HG02678 (cell line): ENCODE results near the gene CRELD2.
A peak's percentile ranks its signal among the peaks of the same experiment; 100 is the strongest.

Source experiments
- ATAC-seq: cut with Tn5 transposase; IDR thresholded peaks from one replicate; pipeline ENCODE4 v1.9.1; 2021; ENCODE audit warnings: mild to moderate bottlenecking, moderate library complexity; ENCODE audit not compliant: unreplicated experiment

CRELD2 gene

DNA sequence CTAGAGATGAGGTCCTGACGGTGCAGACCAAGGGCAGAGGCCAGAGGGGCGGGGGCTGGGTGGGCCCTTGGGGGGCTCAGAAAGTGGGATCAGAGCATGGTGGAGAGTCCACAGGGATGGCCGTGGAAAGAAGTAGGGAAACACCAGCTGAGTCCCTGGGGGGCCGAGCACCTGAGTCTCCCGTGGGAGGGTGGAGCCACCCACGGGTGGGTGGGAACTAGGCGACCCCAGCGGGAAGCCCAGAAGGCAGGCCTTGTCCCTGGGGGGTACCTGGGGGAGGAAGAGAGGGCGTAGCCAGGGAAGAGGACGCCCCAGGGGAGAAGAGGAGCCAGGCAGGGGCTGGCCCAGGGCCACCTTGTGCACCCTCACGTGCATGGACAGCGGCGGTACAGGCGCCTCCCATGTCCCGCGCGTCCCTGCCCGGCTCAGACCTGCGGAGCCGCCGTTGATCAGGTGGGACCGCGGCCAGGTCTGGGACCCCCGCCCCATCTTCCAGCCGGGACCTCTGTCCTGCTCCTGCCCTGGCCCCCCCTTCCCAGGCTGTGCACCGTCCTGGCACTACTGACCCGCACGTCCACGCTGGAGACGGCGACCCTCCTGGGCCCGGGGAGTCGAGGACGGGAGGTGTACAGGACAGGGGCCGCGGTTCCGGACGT is 10.2 kb downstream of the CRELD2 start:
- ATAC-seq = no peak

DNA sequence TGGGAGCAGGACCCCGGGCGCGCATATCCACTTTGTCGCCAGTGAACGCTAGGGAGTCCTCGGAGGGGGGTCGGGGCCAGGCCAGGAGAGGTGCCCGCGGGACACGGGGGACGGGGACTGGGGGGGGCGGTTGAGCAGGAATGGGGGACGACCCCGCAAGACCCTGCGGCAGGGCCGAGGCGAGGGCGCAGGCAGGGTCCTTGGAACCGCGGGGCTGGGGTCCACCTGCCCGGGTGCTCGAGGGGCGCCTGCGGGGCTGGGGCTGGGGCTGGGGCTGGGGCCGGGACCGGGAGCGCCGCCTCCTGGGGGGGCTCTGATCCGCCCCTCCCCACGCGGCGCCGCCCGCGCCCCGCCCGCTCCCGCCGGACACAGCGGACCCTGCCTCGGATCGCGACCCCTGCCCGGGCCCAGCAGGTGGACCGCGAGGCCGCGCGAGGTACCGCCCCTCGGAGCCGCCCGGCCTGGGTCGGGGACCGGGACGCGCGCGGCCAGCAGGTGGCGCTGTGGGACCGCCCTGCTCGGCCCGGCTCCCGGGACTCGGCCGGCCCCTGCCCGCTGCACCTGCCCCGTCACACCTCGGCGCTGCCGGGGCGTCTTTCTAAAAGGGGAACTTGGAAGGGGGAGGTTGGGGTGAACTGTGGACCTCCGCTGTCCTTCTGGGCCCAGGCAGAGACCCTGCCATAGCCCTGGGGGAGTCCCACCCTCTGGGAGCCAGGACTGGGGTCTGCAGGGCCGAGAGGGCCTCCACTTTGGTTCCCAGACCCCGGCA is 11.0 kb downstream of the CRELD2 start:
- ATAC-seq = peak; percentile 56

DNA sequence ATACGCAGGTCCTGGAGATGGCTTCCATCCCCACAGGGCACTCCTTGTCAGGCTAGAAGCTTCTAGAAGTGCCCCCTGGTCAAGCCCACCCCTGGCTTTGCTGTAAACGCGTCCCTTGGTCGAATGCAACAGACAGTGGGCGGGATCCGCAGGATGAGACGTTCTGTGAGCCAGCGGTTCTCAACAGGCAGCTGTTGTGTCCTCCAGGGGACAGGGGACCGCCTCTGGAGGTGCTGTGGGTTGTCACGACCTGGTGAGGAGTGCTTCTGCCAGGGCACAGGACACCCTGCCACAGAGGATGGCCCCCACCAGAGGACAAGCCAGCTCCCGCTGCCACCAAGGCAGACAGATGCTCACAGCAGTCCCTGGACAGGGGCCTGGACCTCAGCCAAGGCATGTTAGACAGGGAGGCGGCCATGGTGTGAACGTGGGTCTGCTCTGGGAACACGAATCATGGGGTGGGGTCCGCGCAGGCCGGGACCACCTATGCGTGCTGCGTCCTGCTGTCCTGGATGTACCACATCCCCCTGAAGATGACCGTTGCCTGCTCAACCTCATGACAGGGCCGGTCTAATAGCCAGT is 11.7 kb downstream of the CRELD2 start:
- no peak for ATAC-seq

DNA sequence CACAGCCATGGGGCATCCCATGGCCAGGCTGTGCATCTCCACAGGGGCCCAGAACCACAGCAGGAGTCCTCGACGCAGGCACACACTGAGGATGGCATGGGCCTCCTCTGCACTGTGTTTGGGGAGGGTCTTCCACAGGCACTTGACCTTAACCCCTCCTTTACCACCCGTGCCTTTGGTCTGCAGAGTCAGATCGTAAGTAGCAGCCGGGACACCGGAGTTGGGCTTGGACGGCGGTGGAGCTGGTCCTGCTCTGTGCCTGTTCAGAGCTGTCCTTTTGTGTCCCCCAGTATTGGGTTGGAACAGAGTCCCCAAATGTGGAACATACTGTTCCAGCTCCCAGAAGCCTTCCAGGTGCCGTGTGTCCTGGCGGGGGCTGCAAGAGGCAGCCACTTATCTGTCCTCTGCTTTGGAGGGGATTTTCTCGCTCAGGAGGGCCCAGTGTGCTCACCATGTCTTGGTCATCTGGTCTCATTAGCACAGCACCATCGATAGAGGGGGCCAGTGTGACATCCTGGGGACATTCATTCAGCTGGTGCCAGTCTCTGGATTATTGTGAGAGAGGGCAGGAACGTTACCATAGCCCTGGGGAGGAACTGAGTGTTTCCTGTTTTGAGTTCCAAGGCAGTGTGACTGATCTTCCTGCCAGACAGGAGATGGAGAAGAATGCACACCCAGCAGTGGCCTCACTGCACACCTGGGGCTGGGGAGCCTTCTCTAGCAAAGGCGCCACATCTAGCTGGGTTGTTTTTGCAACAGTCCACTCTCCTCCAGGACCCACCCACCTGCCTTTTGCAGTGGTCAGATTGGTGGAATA is 12.4 kb downstream of the CRELD2 start:
- no peak for ATAC-seq

DNA sequence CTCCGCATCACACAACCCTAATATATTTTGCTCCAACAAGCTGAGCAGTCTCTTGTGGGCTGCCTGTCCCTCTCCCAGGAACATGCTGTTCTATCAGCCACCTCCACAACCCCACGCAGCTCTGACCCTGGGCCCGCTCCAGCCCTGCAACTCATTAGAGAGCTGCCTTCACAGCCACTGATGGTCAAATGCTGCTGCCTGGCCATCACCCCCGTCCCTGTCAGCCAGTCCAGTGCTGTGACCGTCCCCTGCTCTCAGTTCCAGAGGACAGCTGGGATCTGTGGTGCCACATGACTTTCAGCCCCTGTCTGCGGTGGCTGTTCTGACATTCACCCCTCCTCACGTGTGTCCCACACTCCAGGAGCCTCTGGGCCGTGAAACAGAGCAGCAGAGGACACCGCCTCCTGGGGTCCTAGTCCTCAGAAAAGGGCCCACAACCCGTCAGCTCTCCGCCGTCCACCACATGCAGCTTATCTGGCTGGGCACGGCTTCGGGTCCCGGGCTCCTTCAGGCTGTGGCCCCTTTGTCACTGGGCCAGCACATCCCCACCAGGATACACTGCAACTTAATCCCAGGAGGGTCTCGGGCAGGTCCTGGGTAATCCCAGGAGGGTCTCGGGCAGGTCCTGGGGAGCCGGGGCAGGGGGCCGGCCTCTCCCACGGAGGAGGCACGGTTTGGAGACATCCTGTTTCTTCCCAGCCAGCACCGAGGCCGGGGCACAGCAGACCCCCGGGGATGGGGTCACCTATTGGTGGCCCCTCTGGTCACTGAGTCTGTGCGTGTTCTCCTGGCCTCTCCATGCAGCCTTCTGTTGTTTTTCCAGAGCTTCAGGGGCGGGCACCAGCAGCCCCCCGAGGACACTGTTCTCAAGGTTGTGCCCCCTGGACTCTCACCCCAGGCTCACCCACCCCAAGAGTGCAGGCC is 15.1 kb downstream of the CRELD2 start:
- no peak for ATAC-seq

DNA sequence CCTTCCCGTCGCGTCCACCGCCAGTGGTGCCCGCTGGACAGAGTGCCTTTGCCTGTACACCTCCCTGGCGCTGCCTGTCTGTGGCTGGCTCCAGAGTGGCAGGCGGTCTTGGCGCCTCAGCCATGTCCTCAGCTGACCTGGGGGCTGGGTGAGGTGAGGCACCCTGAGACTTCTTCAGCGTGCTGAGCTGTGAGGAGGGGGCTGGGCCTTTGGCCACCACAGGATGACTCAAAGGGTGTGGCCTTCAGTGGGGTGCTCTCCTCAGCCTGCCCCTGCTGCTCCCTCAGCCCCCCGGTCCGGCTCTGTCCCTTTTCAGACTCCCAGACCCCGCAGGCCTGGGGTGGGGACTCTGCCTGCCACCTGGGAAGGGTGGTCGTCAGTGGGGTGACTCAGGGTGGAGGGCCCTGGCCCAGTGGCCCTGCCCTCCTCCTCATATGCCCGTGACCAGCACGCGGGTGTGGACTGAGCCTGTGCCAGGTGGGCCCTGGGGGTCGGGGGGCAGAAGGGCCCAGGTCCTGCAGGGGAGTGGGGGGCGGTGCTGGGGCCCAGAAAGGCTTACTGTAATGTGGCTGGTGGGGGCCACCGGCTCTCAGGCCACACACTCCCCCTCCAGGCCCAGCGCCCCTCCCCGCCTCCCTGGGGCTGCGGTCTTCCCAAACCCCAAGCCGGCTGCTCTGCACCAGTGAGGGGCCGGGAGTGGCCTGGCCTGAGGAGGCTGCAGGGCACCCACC is 15.9 kb downstream of the CRELD2 start:
- ATAC-seq = no peak

DNA sequence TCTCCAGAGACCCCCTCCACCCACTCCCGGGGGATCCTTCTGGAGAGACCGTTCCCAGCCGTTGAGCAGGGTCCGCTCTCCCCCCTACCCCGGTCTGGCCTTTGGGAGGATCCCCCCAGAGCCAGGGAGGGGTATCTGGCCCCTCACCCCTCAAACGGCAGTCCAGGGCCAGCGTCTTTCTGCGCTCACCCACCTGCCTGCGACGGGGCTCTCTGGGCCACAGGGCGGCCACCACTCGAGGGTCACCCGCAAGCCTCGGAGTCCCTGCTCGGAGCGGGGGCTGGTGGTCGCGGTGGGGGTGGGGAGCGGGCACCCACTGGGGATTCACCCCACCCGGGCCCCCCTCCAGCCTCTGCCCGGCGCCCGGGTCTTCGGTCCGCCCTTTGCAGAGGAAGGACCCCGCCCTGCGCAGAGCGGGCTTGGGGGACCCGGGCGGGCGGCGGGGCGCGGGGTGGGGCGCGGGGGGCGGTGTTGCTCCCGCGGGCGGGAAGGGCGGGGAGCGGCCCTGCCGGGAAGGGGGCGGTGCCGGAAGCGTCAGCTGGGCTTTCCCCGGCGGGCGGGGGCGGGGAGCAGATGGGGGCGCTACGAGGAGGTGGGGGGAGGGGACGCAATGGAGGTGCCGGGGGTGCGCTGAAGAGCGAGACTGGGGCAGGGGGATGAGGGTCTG is 16.6 kb downstream of the CRELD2 start:
- no peak for ATAC-seq

DNA sequence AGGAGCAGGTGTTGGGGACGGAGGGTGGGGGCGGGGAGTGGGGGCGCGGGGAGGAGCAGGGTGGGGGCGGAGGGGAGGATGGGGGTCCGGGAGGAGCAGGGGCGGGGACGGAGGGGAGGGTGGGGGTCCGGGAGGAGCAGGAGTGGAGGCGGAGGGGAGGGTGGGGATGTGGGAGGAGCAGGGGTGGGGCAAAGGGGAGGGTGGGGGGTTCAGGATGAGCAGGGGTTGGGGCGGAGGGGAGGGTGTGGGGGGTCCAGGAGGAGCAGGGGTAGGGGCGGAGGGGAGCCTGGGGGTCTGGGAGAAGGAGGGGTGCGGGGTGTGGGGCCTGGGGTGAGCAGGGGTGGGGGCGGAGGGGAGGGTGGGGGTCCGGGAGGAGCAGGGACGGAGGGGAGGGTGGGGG is 17.1 kb downstream of the CRELD2 start:
- no peak for ATAC-seq

DNA sequence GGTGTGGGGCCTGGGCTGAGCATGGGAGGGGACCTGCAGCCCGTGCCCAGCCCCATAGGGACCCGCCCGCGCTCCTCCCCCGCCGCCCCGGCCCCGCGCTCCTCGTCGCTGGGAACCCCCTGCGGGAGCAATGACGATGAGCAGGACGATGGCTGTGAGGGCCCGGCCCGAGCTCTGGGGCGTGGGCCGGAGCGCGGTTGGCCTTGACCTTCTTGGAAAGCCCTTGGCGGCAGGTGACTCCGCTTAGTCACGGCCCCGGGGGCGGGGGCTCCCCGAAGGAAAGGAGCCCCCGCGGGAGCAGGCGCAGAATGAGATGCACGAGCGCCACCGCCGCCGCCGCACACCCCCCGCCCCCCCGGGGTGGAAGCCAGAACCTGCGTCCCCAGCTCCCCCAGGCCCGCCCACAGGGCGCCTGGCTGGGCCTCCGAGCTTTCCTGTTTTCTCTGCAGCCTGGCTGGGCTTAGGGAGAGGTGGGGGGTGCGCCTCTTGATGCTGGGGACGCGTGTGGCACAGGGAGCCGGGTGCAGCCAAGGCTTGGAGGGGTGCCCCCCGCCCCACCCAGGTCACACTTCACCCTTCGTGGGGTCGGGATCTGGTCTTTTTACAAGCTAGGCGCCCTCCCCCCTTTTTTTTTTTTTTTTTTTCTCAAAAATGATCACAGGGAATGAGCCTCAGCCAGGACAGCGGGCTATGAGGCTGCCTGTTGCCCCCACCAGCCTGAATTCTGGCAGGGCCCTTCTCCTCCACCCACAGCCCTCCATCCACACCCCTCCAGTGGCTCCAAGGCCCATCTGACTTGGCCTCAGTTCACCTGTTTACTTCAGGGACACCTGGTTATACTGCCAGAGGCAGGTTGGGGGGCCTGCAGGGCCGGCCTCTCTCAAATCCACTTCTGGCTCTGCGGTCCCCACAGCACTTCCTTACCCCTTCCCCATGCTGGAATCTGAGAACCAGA is 17.9 kb downstream of the CRELD2 start:
- peak; percentile 60 for ATAC-seq

DNA sequence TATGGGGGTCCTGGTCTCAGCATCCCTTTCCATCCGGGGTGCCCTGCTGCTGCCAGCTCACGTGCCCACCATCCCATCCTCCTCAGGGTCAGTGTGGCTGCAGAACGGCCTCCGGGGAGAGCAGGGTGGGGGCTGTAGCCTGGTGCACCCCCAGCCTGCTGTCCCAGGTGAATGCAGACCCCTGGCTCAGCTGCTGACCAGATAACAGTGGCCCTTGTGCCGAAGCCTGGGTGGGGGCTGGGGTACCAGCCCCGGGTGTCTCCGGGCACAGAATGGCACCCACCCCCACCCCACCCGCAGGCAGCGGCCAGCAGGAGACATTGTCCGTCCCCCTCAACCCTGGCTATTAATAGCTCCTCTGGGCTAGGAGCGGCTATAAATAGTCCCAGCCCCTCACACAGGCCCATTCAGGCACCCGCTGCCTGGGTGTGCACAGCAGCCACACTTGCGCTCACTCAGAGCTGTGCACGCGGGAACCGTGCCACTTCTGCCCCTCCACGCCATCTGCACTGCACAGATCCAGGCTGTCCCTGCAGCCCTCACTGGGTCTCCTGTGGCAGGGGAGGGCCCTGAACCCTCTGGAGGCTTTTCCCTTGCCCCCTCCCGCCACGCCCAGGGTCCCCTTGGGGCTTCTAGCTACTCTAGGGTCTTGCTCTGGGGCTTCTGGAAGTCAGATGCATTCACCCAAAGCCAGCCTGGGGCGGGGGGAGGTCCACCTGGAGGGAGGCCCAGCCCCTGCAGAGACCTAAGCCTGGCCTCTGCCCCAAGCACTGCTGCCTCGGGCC is 18.7 kb downstream of the CRELD2 start:
- ATAC-seq = no peak

DNA sequence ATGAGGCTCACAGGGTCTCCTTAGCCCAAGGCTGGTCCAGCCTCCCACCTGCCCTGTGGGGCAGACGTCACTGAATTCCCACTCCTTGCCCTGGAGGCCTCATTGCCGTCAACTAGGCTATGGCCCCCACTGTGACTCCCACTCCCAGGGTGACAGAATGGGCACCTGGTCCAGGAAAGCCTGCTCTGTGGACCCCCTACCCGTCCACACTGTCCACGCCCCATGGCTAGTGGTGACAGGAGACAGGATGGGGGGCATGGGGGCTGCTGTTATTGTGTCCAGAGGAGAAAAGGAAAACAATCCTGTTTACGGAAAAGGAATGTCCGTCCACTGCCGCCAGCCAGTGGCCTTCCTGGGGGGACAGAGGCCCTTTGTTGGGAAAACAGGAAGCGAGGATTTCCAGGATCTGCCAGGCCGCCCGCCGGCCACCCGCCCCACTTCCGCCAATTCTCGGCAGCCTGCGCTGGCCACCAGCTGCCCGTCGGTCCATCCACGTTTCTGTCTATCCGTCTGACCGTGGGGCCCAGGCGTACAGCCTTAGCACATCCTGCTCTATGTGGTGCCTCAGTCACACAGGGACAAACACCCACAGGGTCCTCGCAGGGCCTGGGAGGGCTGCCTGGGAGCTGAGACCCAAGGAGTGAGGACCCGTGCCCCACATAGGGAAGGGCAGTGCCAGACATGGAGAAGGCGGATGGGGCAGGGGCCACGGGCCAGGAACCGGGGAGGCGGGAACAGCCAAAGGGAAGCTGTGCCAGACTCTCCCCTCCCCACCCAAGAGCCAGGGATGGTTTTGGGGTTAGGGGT is 19.5 kb downstream of the CRELD2 start:
- no peak for ATAC-seq

DNA sequence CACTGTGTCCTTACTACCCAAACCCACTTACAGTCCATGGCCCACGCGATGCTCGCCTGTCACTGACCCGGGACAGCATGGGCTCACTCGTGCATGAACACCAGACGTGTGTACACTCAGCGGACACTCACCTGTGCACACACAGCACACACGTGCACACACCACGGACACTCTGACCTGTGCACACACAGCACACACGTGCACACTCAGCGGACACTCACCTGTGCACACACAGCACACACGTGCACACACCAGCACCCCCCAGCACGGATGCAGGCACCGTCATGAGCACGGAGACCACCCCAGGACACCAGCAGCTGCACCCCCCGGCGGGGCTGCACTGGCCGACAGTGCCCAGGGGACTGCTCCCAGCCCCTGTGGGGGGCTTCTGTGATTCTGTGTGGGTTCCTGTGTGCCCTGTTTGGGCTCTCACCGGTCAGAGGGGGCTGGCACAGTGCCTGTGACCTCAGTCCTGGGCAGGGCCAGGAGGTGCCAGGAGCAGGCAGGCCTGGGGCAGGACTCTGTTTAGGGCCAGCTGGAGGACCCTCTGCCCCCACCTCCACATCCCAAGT is 20.2 kb downstream of the CRELD2 start:
- no peak for ATAC-seq

DNA sequence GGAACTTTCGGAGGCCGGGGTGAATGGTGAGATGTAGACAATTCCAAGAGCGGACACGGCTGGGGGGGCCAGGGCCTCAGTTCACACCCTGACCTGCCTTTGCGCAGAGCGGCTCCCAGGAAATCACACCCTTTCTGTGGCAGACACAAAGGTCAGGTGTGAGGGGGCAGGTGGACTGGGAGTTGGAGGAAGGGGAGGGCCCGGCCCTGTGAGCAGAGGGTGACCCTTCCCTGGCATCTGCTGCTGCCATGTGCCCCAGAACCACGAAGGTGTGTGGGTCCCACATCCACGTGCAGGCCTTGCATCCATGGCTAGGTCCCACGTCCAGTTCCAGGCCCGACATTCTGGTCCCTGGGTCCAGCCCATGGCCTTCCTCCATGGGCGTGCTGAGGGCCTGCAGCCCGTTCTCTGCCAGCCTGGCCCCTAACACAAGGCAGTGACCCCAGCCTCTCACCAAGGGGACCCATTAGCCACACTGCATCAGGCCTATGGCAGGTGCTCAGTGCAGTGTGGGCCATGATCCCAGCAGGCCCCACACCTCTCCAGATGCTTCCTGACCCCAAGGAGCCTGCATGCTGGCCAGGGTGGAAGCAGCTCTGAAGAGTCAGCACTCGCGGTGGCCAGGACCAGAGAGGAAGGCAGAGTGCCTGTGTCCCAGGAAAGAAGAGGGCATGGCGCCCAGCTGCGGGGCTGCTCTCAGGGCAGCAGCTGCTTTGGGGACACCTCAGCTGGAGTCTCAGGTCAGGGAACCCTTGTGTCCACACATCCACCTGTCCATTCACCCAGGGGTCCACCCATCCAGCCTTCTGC is 23.3 kb downstream of the CRELD2 start:
- no peak for ATAC-seq

DNA sequence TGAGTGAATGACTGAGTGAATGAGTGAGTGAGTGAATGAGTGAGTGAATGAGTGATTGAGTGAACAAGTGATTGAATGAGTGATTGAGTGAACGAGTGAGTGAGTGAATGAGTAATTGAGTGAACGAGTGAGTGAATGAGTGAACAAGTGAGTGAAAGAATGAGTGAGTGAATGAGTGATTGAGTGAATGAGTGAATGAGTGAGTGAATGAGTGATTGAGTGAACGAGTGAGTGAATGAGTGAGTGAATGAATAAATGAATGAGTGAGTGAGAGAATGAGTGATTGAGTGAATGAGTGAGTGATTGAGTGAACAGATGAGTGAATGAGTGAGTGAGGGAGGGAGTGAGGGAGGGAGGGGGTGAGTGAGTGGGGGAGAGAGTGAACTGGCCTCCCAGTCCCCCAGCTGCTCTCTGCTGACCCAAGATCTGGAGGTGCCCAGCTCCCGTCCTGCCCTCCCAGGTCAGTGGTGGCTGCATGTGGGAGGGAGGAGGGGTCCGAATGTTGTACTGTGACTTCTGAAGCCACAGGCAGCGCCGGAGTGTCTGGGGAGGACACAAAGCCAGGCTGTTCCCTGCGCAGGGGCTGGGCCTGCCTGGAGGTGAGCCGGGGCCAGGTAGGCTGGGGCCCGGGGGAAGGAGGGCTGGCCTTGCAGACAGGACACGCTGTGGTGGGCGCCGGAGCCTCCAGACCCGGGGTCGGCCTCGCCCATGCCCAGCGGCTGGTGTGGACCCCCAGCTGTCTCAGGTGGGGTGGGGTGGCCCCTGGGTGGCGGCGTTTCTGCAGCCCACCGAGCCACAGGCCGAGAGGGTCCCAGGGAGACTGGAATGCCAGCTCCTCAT is 24.4 kb downstream of the CRELD2 start:
- ATAC-seq = no peak
